ENCODE data around the gene GSE1. TPM values are rescaled to one million over a fixed set of nuclear protein-coding genes. Genes with fewer than 3 reads are reported as not detected.
A peak's percentile ranks its signal among the peaks of the same experiment; 100 is the strongest.

The GSE1 gene
- total RNA-seq, 4 donors from 2014 or later: 79.7 to 196 (median 143) TPM

- H3K27ac ChIP-seq: no peak overlapping the region
- peak in 1 of 3 donors; percentile 5 for DNase-seq
- TF ChIP-seq POLR2A (IDR thresholded peaks at IDR 0.05): no peak
- TF ChIP-seq CTCF (IDR thresholded peaks at IDR 0.05): no peak
- no peaks in the 10 kb centered on the region for H3K27me3 ChIP-seq
- peaks cover 0 to 15% (median 0%) of the 10 kb centered on the region in 4 donors for H3K4me1 ChIP-seq
- no peak overlapping the region for H3K4me3 ChIP-seq
- H3K36me3 ChIP-seq: peaks cover 0 to 82% (median 0%) of the 10 kb centered on the region in 3 donors
- no peaks in the 10 kb centered on the region for H3K9me3 ChIP-seq
Observed at GRCh38 chr16:85670840-85671239, 57.7 kb downstream of the GSE1 start.

GRCh38 chr16:85673529-85674417 lies 60.7 kb downstream of the GSE1 start:
- TF ChIP-seq CTCF (IDR thresholded peaks at IDR 0.05): no peak
- no peak for TF ChIP-seq POLR2A (IDR thresholded peaks at IDR 0.05)
- Histone ChIP-seq H3K36me3 (peaks cover 0 to 71% (median 0%) of the 10 kb centered on the region in 3 donors), H3K27ac (peak overlapping the region in 3 of 4 donors; percentile 17 to 51 (median 50)), H3K4me3 (no peak overlapping the region), H3K4me1 (peaks cover 0 to 24% (median 0%) of the 10 kb centered on the region in 4 donors), H3K27me3 (no peaks in the 10 kb centered on the region), H3K9me3 (no peaks in the 10 kb centered on the region)
- DNase-seq: peak in 1 of 3 donors; percentile 74

GRCh38 chr16:85674418-85674755 lies 61.3 kb downstream of the GSE1 start:
- Histone ChIP-seq H3K27me3 (no peaks in the 10 kb centered on the region), H3K36me3 (peaks cover 0 to 65% (median 0%) of the 10 kb centered on the region in 3 donors), H3K27ac (peak overlapping the region in 2 of 4 donors; percentile 50 to 51), H3K9me3 (no peaks in the 10 kb centered on the region), H3K4me3 (no peak overlapping the region), H3K4me1 (peaks cover 0 to 28% (median 1%) of the 10 kb centered on the region in 4 donors)
- no peak for DNase-seq
- TF ChIP-seq CTCF (IDR thresholded peaks at IDR 0.05): no peak
- TF ChIP-seq POLR2A (IDR thresholded peaks at IDR 0.05): no peak

- peak overlapping the region in 2 of 4 donors; percentile 50 to 51 for H3K27ac ChIP-seq
- H3K4me3 ChIP-seq: no peak overlapping the region
- peak in 1 of 3 donors; percentile 5 for DNase-seq
- peaks cover 0 to 60% (median 0%) of the 10 kb centered on the region in 3 donors for H3K36me3 ChIP-seq
- no peaks in the 10 kb centered on the region for H3K9me3 ChIP-seq
- peaks cover 0 to 29% (median 3%) of the 10 kb centered on the region in 4 donors for H3K4me1 ChIP-seq
- no peaks in the 10 kb centered on the region for H3K27me3 ChIP-seq
- TF ChIP-seq POLR2A (IDR thresholded peaks at IDR 0.05): no peak
- no peak for TF ChIP-seq CTCF (IDR thresholded peaks at IDR 0.05)
Observed at GRCh38 chr16:85674828-85675227, 61.7 kb downstream of the GSE1 start.

DNA sequence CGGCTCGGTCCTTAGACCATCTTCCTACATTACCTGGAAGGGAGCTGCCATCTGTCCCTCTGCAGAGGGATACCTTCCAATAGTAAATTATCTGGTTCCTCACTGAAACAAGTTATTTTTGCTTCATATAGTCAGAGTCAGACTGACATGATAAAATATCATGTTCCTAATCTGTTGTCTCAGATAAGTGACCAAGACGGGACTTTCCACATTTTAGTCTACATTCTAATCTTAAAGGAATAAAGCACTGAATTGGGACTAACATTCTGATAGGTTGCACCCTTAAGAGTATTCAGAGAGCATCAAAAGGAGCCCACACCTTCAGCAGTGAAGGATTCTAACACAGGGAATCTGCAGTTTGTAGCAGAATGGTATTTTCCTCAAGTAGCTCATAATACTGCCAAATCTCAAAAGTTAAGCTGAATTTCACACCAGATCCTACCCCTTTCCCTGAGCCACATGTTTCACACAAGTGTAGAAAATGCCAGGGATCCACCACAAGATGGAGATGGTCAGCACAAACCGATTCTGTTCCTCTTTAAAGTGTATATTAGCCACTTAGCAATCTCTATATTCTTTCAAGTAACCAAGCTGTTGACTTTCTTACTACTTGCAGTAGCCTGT lies 62.2 kb downstream of the GSE1 start:
- Histone ChIP-seq H3K27me3 (no peaks in the 10 kb centered on the region), H3K9me3 (no peaks in the 10 kb centered on the region), H3K36me3 (peaks cover 0 to 58% (median 0%) of the 10 kb centered on the region in 3 donors), H3K4me1 (peaks cover 0 to 34% (median 8%) of the 10 kb centered on the region in 4 donors), H3K27ac (no peak overlapping the region), H3K4me3 (no peak overlapping the region)
- no peak for DNase-seq
- TF ChIP-seq CTCF (IDR thresholded peaks at IDR 0.05) (peak in 5 of 6 experiments; percentile 4 to 53 (median 45)), POLR2A (IDR thresholded peaks at IDR 0.05) (no peak)
